Pulmonary artery endothelial cell (primary cell): ENCODE measurements around the gene IL6R. TPM values are rescaled to one million over a fixed set of nuclear protein-coding genes. Genes with fewer than 3 reads are reported as not detected.
A peak's percentile ranks its signal among the peaks of the same experiment; 100 is the strongest.
"Not testable (repeated sequence)": the region's sequence is repeated elsewhere in the genome, so short reads cannot be mapped to it uniquely, and the experiment has no call there.

Experiments used
- DNase-seq: peaks from one replicate; pipeline ENCODE4 v3.0.0-alpha.2; 2011; ENCODE audit warnings: low read depth, low spot score
- total RNA-seq: library from RNA; depleted of rRNA; stranded (reverse); fragments of >200 nt; gene quantifications from 2 replicates; pipeline ENCODE4 v1.2.3, GENCODE V29; 2014

Gene IL6R
- total RNA-seq, 1 donor from 2014 or later, result 5.7 TPM

- DNase-seq, result peak; percentile 61
Measured at GRCh38 chr1:154479764-154480421, 74.8 kb downstream of the IL6R start.

- no peak for DNase-seq
Measured at GRCh38 chr1:154481053-154481452, 75.9 kb downstream of the IL6R start.

GRCh38 chr1:154483941-154484803 lies 79.0 kb downstream of the IL6R start:
- DNase-seq, result peak; percentile 64

- peak; percentile 98 for DNase-seq
Measured at GRCh38 chr1:154485106-154485505, 80.0 kb downstream of the IL6R start.

GRCh38 chr1:154485910-154486496 lies 80.9 kb downstream of the IL6R start:
- no peak for DNase-seq

GRCh38 chr1:154486756-154487155 lies 81.6 kb downstream of the IL6R start:
- not testable (repeated sequence) for DNase-seq

- DNase-seq, result no peak
Measured at GRCh38 chr1:154488922-154489321, 83.8 kb downstream of the IL6R start.

- no peak for DNase-seq
Measured at GRCh38 chr1:154489695-154490274, 84.6 kb downstream of the IL6R start.

GRCh38 chr1:154490317-154490716 lies 85.2 kb downstream of the IL6R start:
- DNase-seq, result no peak

- no peak for DNase-seq
Measured at GRCh38 chr1:154492115-154492514, 87.0 kb downstream of the IL6R start.

- DNase-seq, result peak; percentile 63
Measured at GRCh38 chr1:154493276-154493675, 88.1 kb downstream of the IL6R start.

GRCh38 chr1:154495496-154496273 lies 90.5 kb downstream of the IL6R start:
- peak; percentile 33 for DNase-seq

GRCh38 chr1:154496383-154496782 lies 91.2 kb downstream of the IL6R start:
- DNase-seq, result no peak

GRCh38 chr1:154497026-154497806 lies 92.1 kb downstream of the IL6R start:
- peak; percentile 87 for DNase-seq

- no peak for DNase-seq
Measured at GRCh38 chr1:154499446-154499845, 94.3 kb downstream of the IL6R start.

- DNase-seq, result no peak
Measured at GRCh38 chr1:154500533-154500932, 95.4 kb downstream of the IL6R start.

- no peak for DNase-seq
Measured at GRCh38 chr1:154501423-154502065, 96.4 kb downstream of the IL6R start.

GRCh38 chr1:154502066-154502743 lies 97.1 kb downstream of the IL6R start, which contains the start of the genes SHE and TDRD10:
Gene SHE, minus strand, starts transcription at chr1:154502412. Its CDS starts 386 bp downstream, at chr1:154502026.
Gene TDRD10, plus strand, starts transcription at chr1:154502219. Its CDS starts 4,685 bp downstream, at chr1:154506904.
- no peak for DNase-seq

- no peak for DNase-seq
Measured at GRCh38 chr1:154502744-154503115, 97.6 kb downstream of the IL6R start.
